GM23338 (cell line): Measurements from ENCODE around the gene CHRNA5. TPM values are rescaled to one million over a fixed set of nuclear protein-coding genes. Genes with fewer than 3 reads are reported as not detected.

Experiments
- ATAC-seq: fragments of 200-7000 bp; cut with Tn5 transposase; 3 replicates; pipeline ENCODE4 v1.9.1; 2020
- DNase-seq: peaks from one replicate; pipeline ENCODE4 v3.0.0-alpha.2; 2015; ENCODE audit warnings: low spot score
- H2AFZ ChIP-seq: fragments of 200-600 bp; sonication (generic); 2 replicates; pipeline ENCODE4 v1.8.0; 2016; ENCODE audit warnings: antibody characterized with exemption, mild to moderate bottlenecking, moderate library complexity
- H3F3A ChIP-seq: fragments of 200-600 bp; sonication (generic); replicated peaks from 2 replicates; pipeline ENCODE4 v1.8.0; 2017; ENCODE audit warnings: antibody characterized with exemption, mixed run types, low read depth
- H3K27ac ChIP-seq: fragments of 200-600 bp; sonication (generic); 2 replicates; pipeline ENCODE4 v1.6.1; 2016; ENCODE audit warnings: low read depth
- H3K27me3 ChIP-seq: fragments of 200-600 bp; sonication (generic); 2 replicates; pipeline ENCODE4 v1.8.0; 2016; ENCODE audit warnings: mild to moderate bottlenecking, mixed run types, moderate library complexity; ENCODE audit not compliant: insufficient read depth
- H3K36me3 ChIP-seq: fragments of 200-600 bp; sonication (generic); 2 replicates; pipeline ENCODE4 v1.8.0; 2016; ENCODE audit warnings: mild to moderate bottlenecking; ENCODE audit not compliant: insufficient read depth
- H3K4me1 ChIP-seq: fragments of 200-600 bp; sonication (generic); 2 replicates; pipeline ENCODE4 v1.8.0; 2016; ENCODE audit warnings: mild to moderate bottlenecking, moderate library complexity; ENCODE audit not compliant: insufficient read depth
- H3K4me2 ChIP-seq: fragments of 200-600 bp; sonication (generic); 2 replicates; pipeline ENCODE4 v1.7.1; 2017; ENCODE audit warnings: mixed run types
- H3K4me3 ChIP-seq: fragments of 200-600 bp; sonication (generic); 2 replicates; pipeline ENCODE4 v1.6.1; 2016; ENCODE audit warnings: mixed run types
- H3K79me2 ChIP-seq: fragments of 200-600 bp; sonication (generic); replicated peaks from 2 replicates; pipeline ENCODE4 v1.8.0; 2017; ENCODE audit warnings: mild to moderate bottlenecking; ENCODE audit not compliant: insufficient read depth
- H3K9me2 ChIP-seq: fragments of 200-600 bp; sonication (generic); 2 replicates; pipeline ENCODE4 v1.8.0; 2017; ENCODE audit not compliant: insufficient read depth
- H4K20me1 ChIP-seq: fragments of 200-600 bp; sonication (generic); replicated peaks from 2 replicates; pipeline ENCODE4 v1.8.0; 2017; ENCODE audit warnings: mild to moderate bottlenecking; ENCODE audit not compliant: insufficient read depth
- H3K27ac Mint-ChIP-seq: 2 replicates; pipeline ENCODE4 v1.8.0; 2020; ENCODE audit warnings: inconsistent platforms, mild to moderate bottlenecking, moderate library complexity, mixed read lengths
- H3K27me3 Mint-ChIP-seq: 3 replicates; pipeline ENCODE4 v1.8.0; 2022; ENCODE audit warnings: low read depth, mild to moderate bottlenecking, moderate library complexity, mixed read lengths, inconsistent platforms; ENCODE audit not compliant: insufficient read depth, poor library complexity
- H3K36me3 Mint-ChIP-seq: 3 replicates; pipeline ENCODE4 v1.8.0; 2021; ENCODE audit warnings: low read depth, mild to moderate bottlenecking, inconsistent platforms, moderate library complexity, mixed read lengths
- H3K4me1 Mint-ChIP-seq: 3 replicates; pipeline ENCODE4 v1.8.0; 2020; ENCODE audit warnings: mild to moderate bottlenecking, inconsistent platforms, mixed read lengths
- H3K4me3 Mint-ChIP-seq: 3 replicates; pipeline ENCODE4 v1.8.0; 2021; ENCODE audit warnings: moderate library complexity, mild to moderate bottlenecking, inconsistent platforms, mixed read lengths
- H3K9me3 Mint-ChIP-seq: 3 replicates; pipeline ENCODE4 v1.8.0; 2020; ENCODE audit warnings: moderate library complexity, mild to moderate bottlenecking, inconsistent platforms, mixed read lengths
- EZH2phosphoT487 ChIP-seq: fragments of 200-600 bp; sonication (generic); IDR thresholded peaks from one replicate; pipeline ENCODE4 v1.8.1; 2018; ENCODE audit warnings: antibody characterized with exemption; ENCODE audit not compliant: unreplicated experiment
- JUNB ChIP-seq: IDR thresholded peaks from one replicate; pipeline ENCODE4 v1.6.1; 2016; ENCODE audit warnings: antibody characterized with exemption; ENCODE audit not compliant: unreplicated experiment
- POLR2AphosphoS5 ChIP-seq: IDR thresholded peaks from 2 replicates; pipeline ENCODE4 v1.6.1; 2016; ENCODE audit warnings: antibody characterized with exemption, low read depth
- STAT1 ChIP-seq: IDR thresholded peaks from one replicate; pipeline ENCODE4 v1.6.1; 2016; ENCODE audit warnings: antibody characterized with exemption; ENCODE audit not compliant: unreplicated experiment
- polyA plus RNA-seq: library from polyadenylated mRNA; unstranded; fragments of >200 nt; fragmentation: Nextera tagmentation; extraction: Ambion mirVana; gene quantifications from 2 replicates; pipeline ENCODE4 v1.2.1, GENCODE V29; 2016
- total RNA-seq: library from RNA; depleted of rRNA; stranded (reverse); fragments of >200 nt; shearing (Covaris generic); gene quantifications from 2 replicates; pipeline ENCODE4 v1.2.3, GENCODE V29; 2014
- TF ChIP-seq, protein P1 (sequence below): IDR thresholded peaks from one replicate; pipeline ENCODE4 v1.6.1; 2018; ENCODE audit warnings: antibody characterized with exemption; ENCODE audit not compliant: unreplicated experiment
- TF ChIP-seq, protein P2 (sequence below): IDR thresholded peaks from 2 replicates; pipeline ENCODE4 v1.6.1; 2016; ENCODE audit warnings: antibody characterized with exemption
- TF ChIP-seq, protein P3 (sequence below), 2 experiments: fragments of 200-600 bp in 1 of 2; sonication (generic) in 1 of 2; conservative IDR thresholded peaks; 2 replicates each; pipeline versions ENCODE4 v1.5.1 to v1.6.1; 2016 to 2017; ENCODE audit warnings: antibody characterized with exemption in 2 of 2, low read depth in 2 of 2, mild to moderate bottlenecking in 2 of 2, moderate library complexity in 1 of 2
- TF ChIP-seq, protein P4 (sequence below): fragments of 250-450 bp; sonication (Bioruptor Pico); IDR thresholded peaks from 2 replicates; pipeline ENCODE4 v1.5.0; 2020; ENCODE audit warnings: mild to moderate bottlenecking, moderate library complexity

CHRNA5 gene
- total and polyA plus RNA-seq, 2 experiments from 2014 or later: 19.6 to 23.3 TPM

DNA sequence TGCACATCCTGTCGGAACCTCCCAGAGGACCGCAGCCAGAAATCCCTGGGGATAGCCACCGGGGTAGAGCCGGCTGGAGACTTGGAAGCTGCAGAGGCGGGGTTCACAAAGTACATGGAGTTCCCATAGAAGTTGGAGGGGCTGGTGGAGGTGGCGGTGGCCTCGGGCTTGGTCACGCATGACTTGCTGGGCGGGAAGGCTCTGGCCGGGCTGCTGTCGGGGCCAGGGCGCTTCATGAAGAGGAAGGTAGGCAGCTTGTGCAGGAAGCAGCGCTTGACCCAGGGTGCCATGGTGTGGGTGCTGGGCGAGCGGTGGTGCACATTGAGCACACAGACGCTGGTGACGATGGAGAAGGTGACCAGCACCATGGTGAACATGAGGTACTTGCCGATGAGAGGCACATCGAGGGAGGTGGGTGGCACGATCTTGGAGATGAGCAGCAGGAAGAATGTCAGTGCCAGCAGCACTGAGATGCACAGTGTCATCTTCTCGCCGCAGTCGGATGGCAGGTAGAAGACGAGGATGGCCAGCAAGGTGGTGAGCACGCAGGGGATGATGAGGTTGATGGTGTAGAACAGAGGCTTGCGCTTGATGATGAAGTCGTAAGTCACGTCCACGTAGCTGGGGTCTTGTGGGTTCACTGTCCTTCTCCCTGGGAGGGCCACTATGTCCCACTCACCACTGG lies 63.9 kb downstream of the CHRNA5 start:
- no peaks in the 10 kb centered on the region; the same call in 2 of the 3 replicates for H3K4me1 Mint-ChIP-seq
- H3K27ac Mint-ChIP-seq: no peak overlapping the region
- no peaks in the 10 kb centered on the region for H3K27me3 ChIP-seq
- TF ChIP-seq POLR2AphosphoS5 (no peak), JUNB (no peak), STAT1 (no peak)
- TF ChIP-seq, protein P1, sequence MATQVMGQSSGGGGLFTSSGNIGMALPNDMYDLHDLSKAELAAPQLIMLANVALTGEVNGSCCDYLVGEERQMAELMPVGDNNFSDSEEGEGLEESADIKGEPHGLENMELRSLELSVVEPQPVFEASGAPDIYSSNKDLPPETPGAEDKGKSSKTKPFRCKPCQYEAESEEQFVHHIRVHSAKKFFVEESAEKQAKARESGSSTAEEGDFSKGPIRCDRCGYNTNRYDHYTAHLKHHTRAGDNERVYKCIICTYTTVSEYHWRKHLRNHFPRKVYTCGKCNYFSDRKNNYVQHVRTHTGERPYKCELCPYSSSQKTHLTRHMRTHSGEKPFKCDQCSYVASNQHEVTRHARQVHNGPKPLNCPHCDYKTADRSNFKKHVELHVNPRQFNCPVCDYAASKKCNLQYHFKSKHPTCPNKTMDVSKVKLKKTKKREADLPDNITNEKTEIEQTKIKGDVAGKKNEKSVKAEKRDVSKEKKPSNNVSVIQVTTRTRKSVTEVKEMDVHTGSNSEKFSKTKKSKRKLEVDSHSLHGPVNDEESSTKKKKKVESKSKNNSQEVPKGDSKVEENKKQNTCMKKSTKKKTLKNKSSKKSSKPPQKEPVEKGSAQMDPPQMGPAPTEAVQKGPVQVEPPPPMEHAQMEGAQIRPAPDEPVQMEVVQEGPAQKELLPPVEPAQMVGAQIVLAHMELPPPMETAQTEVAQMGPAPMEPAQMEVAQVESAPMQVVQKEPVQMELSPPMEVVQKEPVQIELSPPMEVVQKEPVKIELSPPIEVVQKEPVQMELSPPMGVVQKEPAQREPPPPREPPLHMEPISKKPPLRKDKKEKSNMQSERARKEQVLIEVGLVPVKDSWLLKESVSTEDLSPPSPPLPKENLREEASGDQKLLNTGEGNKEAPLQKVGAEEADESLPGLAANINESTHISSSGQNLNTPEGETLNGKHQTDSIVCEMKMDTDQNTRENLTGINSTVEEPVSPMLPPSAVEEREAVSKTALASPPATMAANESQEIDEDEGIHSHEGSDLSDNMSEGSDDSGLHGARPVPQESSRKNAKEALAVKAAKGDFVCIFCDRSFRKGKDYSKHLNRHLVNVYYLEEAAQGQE: no peak
- no peaks in the 10 kb centered on the region for H3F3A ChIP-seq
- no peak for DNase-seq
- no peaks in the 10 kb centered on the region for H3K36me3 ChIP-seq
- peaks cover 5% of the 10 kb centered on the region; the same call in 2 of the 3 replicates for H3K36me3 Mint-ChIP-seq
- H4K20me1 ChIP-seq: no peaks in the 10 kb centered on the region
- no peak overlapping the region for H3K4me2 ChIP-seq
- H3K4me1 ChIP-seq: no peaks in the 10 kb centered on the region
- H3K27ac ChIP-seq: no peak overlapping the region
- no peaks in the 10 kb centered on the region for H3K9me2 ChIP-seq
- H2AFZ ChIP-seq: no peak overlapping the region
- no peak overlapping the region for H3K4me3 Mint-ChIP-seq
- no peaks in the 10 kb centered on the region; the same call in 2 of the 3 replicates for H3K9me3 Mint-ChIP-seq
- no peaks in the 10 kb centered on the region for H3K79me2 ChIP-seq
- H3K4me3 ChIP-seq: no peak overlapping the region
- H3K27me3 Mint-ChIP-seq: no peaks in the 10 kb centered on the region
- no peak for ATAC-seq

DNA sequence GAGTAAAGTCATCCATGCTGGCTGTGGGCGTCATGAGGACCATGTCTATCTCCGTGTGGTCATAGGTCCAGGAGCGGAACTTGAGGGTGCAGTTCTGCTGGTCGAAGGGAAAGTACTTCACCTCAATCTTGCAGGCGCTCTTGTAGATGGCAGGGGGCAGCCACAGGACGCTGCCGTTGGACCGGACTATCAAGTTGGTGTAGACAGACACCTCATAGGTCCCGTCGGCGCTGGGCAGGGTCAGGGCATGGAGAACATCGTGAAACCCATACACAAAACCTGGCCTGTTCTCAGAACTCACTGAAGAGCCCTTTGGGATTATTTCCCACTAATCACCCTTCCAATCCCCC lies 64.4 kb downstream of the CHRNA5 start:
- H3K27ac Mint-ChIP-seq: no peak overlapping the region
- Histone ChIP-seq H3K4me1 (no peaks in the 10 kb centered on the region), H3K36me3 (no peaks in the 10 kb centered on the region), H3K4me2 (no peak overlapping the region), H4K20me1 (no peaks in the 10 kb centered on the region), H3F3A (no peaks in the 10 kb centered on the region), H3K9me2 (no peaks in the 10 kb centered on the region), H3K27me3 (no peaks in the 10 kb centered on the region), H3K27ac (no peak overlapping the region), H3K4me3 (no peak overlapping the region), H2AFZ (no peak overlapping the region), H3K79me2 (no peaks in the 10 kb centered on the region)
- H3K4me1 Mint-ChIP-seq: no peaks in the 10 kb centered on the region; the same call in 2 of the 3 replicates
- no peaks in the 10 kb centered on the region for H3K27me3 Mint-ChIP-seq
- ATAC-seq (no peak), DNase-seq (no peak)
- H3K9me3 Mint-ChIP-seq: no peaks in the 10 kb centered on the region; the same call in 2 of the 3 replicates
- peaks cover 5% of the 10 kb centered on the region; the same call in 2 of the 3 replicates for H3K36me3 Mint-ChIP-seq
- H3K4me3 Mint-ChIP-seq: no peak overlapping the region
- TF ChIP-seq, protein P2, sequence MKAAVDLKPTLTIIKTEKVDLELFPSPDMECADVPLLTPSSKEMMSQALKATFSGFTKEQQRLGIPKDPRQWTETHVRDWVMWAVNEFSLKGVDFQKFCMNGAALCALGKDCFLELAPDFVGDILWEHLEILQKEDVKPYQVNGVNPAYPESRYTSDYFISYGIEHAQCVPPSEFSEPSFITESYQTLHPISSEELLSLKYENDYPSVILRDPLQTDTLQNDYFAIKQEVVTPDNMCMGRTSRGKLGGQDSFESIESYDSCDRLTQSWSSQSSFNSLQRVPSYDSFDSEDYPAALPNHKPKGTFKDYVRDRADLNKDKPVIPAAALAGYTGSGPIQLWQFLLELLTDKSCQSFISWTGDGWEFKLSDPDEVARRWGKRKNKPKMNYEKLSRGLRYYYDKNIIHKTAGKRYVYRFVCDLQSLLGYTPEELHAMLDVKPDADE: no peak
- TF ChIP-seq, protein P3, sequence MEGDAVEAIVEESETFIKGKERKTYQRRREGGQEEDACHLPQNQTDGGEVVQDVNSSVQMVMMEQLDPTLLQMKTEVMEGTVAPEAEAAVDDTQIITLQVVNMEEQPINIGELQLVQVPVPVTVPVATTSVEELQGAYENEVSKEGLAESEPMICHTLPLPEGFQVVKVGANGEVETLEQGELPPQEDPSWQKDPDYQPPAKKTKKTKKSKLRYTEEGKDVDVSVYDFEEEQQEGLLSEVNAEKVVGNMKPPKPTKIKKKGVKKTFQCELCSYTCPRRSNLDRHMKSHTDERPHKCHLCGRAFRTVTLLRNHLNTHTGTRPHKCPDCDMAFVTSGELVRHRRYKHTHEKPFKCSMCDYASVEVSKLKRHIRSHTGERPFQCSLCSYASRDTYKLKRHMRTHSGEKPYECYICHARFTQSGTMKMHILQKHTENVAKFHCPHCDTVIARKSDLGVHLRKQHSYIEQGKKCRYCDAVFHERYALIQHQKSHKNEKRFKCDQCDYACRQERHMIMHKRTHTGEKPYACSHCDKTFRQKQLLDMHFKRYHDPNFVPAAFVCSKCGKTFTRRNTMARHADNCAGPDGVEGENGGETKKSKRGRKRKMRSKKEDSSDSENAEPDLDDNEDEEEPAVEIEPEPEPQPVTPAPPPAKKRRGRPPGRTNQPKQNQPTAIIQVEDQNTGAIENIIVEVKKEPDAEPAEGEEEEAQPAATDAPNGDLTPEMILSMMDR (conservative IDR thresholded peaks at IDR 0.05; ENCODE audit: low read depth in 2 of 2): no peak
- TF ChIP-seq EZH2phosphoT487: no peak
- no peak for TF ChIP-seq JUNB
- TF ChIP-seq STAT1: no peak
- TF ChIP-seq POLR2AphosphoS5: no peak
- TF ChIP-seq, protein P4, sequence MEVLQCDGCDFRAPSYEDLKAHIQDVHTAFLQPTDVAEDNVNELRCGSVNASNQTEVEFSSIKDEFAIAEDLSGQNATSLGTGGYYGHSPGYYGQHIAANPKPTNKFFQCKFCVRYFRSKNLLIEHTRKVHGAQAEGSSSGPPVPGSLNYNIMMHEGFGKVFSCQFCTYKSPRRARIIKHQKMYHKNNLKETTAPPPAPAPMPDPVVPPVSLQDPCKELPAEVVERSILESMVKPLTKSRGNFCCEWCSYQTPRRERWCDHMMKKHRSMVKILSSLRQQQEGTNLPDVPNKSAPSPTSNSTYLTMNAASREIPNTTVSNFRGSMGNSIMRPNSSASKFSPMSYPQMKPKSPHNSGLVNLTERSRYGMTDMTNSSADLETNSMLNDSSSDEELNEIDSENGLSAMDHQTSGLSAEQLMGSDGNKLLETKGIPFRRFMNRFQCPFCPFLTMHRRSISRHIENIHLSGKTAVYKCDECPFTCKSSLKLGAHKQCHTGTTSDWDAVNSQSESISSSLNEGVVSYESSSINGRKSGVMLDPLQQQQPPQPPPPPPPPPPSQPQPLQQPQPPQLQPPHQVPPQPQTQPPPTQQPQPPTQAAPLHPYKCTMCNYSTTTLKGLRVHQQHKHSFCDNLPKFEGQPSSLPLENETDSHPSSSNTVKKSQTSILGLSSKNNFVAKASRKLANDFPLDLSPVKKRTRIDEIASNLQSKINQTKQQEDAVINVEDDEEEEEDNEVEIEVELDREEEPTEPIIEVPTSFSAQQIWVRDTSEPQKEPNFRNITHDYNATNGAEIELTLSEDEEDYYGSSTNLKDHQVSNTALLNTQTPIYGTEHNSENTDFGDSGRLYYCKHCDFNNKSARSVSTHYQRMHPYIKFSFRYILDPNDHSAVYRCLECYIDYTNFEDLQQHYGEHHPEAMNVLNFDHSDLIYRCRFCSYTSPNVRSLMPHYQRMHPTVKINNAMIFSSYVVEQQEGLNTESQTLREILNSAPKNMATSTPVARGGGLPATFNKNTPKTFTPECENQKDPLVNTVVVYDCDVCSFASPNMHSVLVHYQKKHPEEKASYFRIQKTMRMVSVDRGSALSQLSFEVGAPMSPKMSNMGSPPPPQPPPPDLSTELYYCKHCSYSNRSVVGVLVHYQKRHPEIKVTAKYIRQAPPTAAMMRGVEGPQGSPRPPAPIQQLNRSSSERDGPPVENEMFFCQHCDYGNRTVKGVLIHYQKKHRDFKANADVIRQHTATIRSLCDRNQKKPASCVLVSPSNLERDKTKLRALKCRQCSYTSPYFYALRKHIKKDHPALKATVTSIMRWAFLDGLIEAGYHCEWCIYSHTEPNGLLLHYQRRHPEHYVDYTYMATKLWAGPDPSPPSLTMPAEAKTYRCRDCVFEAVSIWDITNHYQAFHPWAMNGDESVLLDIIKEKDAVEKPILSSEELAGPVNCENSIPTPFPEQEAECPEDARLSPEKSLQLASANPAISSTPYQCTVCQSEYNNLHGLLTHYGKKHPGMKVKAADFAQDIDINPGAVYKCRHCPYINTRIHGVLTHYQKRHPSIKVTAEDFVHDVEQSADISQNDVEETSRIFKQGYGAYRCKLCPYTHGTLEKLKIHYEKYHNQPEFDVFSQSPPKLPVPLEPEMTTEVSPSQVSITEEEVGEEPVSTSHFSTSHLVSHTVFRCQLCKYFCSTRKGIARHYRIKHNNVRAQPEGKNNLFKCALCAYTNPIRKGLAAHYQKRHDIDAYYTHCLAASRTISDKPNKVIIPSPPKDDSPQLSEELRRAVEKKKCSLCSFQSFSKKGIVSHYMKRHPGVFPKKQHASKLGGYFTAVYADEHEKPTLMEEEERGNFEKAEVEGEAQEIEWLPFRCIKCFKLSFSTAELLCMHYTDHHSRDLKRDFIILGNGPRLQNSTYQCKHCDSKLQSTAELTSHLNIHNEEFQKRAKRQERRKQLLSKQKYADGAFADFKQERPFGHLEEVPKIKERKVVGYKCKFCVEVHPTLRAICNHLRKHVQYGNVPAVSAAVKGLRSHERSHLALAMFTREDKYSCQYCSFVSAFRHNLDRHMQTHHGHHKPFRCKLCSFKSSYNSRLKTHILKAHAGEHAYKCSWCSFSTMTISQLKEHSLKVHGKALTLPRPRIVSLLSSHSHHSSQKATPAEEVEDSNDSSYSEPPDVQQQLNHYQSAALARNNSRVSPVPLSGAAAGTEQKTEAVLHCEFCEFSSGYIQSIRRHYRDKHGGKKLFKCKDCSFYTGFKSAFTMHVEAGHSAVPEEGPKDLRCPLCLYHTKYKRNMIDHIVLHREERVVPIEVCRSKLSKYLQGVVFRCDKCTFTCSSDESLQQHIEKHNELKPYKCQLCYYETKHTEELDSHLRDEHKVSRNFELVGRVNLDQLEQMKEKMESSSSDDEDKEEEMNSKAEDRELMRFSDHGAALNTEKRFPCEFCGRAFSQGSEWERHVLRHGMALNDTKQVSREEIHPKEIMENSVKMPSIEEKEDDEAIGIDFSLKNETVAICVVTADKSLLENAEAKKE (CRISPR knock-in tag): no peak
